Ascending aorta (tissue), 2 donors: Measurements from ENCODE around the gene C16orf82. TPM values are rescaled to one million over a fixed set of nuclear protein-coding genes. Genes with fewer than 3 reads are reported as not detected.

Experiments
- DNase-seq, 2 donors: peaks; one replicate each; pipeline ENCODE4 v3.0.0-alpha.2; 2019; ENCODE audit warnings: low spot score in 2 of 2
- H3K27ac ChIP-seq, 2 donors: fragments of 200-600 bp; sonication (generic); one replicate each; pipeline ENCODE4 v1.5.1; 2016 to 2017; ENCODE audit warnings: mild to moderate bottlenecking in 1 of 2
- H3K27me3 ChIP-seq: fragments of 200-600 bp; sonication (generic); one replicate; pipeline ENCODE4 v1.5.1; 2017
- H3K36me3 ChIP-seq, 2 donors: fragments of 200-600 bp; sonication (generic); one replicate each; pipeline ENCODE4 v1.5.1; 2016
- H3K4me1 ChIP-seq, 2 donors: fragments of 200-600 bp; sonication (generic); one replicate each; pipeline ENCODE4 v1.5.1; 2016 to 2017; ENCODE audit warnings: mild to moderate bottlenecking in 1 of 2
- H3K4me3 ChIP-seq, 2 donors: fragments of 200-600 bp; sonication (generic); one replicate each; pipeline ENCODE4 v1.5.1; 2016 to 2017; ENCODE audit warnings: mild to moderate bottlenecking in 1 of 2
- H3K9me3 ChIP-seq, 2 donors: fragments of 200-600 bp; sonication (generic); one replicate each; pipeline ENCODE4 v1.5.1; 2016
- intact Hi-C: fragments of 100-400 bp; cut with DNase I; formaldehyde crosslinking; loops from one replicate; pipeline ENCODE4 v1.15.1; 2023
- total RNA-seq: library from RNA; depleted of rRNA; stranded (reverse); fragments of >200 nt; gene quantifications from one replicate; pipeline ENCODE4 v1.1.0, GENCODE V29; 2016
- TF ChIP-seq, protein P1 (sequence below), 3 experiments: fragments of 200-600 bp in 2 of 3; fragments of 450-650 bp in 1 of 3; sonication (generic) in 2 of 3; IDR thresholded peaks; one replicate each; pipeline ENCODE4 v1.5.1; 2016 to 2019; ENCODE audit warnings: antibody characterized with exemption in 3 of 3, mild to moderate bottlenecking in 1 of 3, moderate library complexity in 1 of 3

The C16orf82 gene
- total RNA-seq, 1 donor from 2014 or later: not detected

DNA sequence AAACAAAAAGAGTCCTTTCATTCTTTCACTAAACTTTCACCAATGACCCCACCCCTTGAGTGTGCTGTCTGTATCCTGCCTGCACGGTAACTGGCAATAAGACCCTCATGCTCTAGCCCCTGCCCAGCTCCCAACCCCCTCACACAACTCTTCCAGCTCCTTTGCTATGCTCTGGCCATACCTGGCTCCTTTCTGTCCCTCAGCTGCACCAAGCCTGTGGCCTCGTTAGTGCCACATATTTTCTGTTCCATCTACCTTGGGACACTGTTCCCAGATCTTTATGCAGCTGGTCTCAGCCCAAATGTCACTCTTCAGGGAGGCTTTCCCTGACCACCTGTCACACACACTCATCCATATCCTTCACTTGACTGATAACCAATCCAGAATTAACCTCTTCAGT is 47.3 kb downstream of the C16orf82 start:
- Histone ChIP-seq H3K27ac (no peak overlapping the region), H3K4me1 (peaks cover 0 to 3% of the 10 kb centered on the region in 2 donors), H3K27me3 (no peaks in the 10 kb centered on the region), H3K36me3 (no peaks in the 10 kb centered on the region), H3K4me3 (no peak overlapping the region), H3K9me3 (no peaks in the 10 kb centered on the region)
- intact Hi-C loops: no loop called here
- TF ChIP-seq, protein P1, sequence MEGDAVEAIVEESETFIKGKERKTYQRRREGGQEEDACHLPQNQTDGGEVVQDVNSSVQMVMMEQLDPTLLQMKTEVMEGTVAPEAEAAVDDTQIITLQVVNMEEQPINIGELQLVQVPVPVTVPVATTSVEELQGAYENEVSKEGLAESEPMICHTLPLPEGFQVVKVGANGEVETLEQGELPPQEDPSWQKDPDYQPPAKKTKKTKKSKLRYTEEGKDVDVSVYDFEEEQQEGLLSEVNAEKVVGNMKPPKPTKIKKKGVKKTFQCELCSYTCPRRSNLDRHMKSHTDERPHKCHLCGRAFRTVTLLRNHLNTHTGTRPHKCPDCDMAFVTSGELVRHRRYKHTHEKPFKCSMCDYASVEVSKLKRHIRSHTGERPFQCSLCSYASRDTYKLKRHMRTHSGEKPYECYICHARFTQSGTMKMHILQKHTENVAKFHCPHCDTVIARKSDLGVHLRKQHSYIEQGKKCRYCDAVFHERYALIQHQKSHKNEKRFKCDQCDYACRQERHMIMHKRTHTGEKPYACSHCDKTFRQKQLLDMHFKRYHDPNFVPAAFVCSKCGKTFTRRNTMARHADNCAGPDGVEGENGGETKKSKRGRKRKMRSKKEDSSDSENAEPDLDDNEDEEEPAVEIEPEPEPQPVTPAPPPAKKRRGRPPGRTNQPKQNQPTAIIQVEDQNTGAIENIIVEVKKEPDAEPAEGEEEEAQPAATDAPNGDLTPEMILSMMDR (IDR thresholded peaks at IDR 0.05): no peak
- no peak for DNase-seq

DNA sequence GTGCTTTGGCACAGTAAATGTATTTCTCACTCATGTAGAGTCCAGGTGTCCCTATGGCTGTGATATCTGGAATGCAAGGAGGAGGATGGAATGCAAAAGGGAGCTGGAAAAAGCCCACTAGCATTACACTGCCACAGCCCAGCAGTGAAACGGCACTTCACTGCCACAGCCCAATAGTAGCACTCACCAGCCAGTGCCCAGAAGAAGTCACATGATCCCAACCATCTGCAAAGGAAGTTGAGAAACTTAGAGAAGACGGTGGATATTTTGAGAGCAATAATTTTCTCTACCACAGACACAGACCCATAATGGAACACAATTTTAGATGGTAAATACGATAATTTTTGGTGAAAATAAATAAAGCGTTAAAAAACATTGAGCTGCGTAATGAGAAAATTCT is 51.8 kb downstream of the C16orf82 start:
- intact Hi-C loops: no loop called here
- no peak overlapping the region for H3K4me3 ChIP-seq
- H3K27ac ChIP-seq: no peak overlapping the region
- no peaks in the 10 kb centered on the region for H3K27me3 ChIP-seq
- H3K4me1 ChIP-seq: no peaks in the 10 kb centered on the region
- H3K9me3 ChIP-seq: peaks cover 0 to 4% of the 10 kb centered on the region in 2 donors
- DNase-seq: peak in 1 of 2 donors; percentile 9
- TF ChIP-seq, protein P1 (IDR thresholded peaks at IDR 0.05): no peak
- no peaks in the 10 kb centered on the region for H3K36me3 ChIP-seq

Other genes with a start within 250 kb of the C16orf82 start
- 55.5 TPM for gene KDM8, start 136.6 kb downstream of the C16orf82 start, total RNA-seq
- gene NSMCE1, start 201.8 kb downstream of the C16orf82 start, total RNA-seq: 6.8 TPM
- 88.7 TPM for gene IL4R, start 247.0 kb downstream of the C16orf82 start, total RNA-seq